K562 (cell line): ENCODE data around the gene KNDC1. TPM values are rescaled to one million over a fixed set of nuclear protein-coding genes. Genes with fewer than 3 reads are reported as not detected.

ENCODE experiments used
- ATF2 ChIP-seq: sonication (generic); formaldehyde crosslinking; IDR thresholded peaks from 2 replicates; pipeline ENCODE4 v1.8.1; 2022; ENCODE audit warnings: missing genetic modification reagents
- CREB3L1 ChIP-seq: fragments of 450-650 bp; IDR thresholded peaks from 2 replicates; pipeline ENCODE4 v1.6.1; 2014; ENCODE audit warnings: low read depth, mild to moderate bottlenecking, moderate library complexity, borderline replicate concordance
- DEAF1 ChIP-seq: fragments of 450-650 bp; formaldehyde crosslinking; IDR thresholded peaks from 2 replicates; pipeline ENCODE4 v1.4.0; 2020; ENCODE audit warnings: mild to moderate bottlenecking, moderate library complexity
- FOXJ3 ChIP-seq: sonication (generic); formaldehyde crosslinking; IDR thresholded peaks from 2 replicates; pipeline ENCODE4 v1.4.0; 2020; ENCODE audit warnings: mild to moderate bottlenecking, missing genetic modification reagents
- HBP1 ChIP-seq: fragments of 450-650 bp; formaldehyde crosslinking; IDR thresholded peaks from 2 replicates; pipeline ENCODE4 v1.4.0; 2022; ENCODE audit warnings: missing genetic modification characterization
- IFI16 ChIP-seq: fragments of 250-450 bp; sonication (Bioruptor Pico); IDR thresholded peaks from 2 replicates; pipeline ENCODE4 v2.1.2; 2022; ENCODE audit warnings: mild to moderate bottlenecking, inconsistent platforms
- KHSRP ChIP-seq: fragments of 450-650 bp; IDR thresholded peaks from 2 replicates; pipeline ENCODE4 v1.6.1; 2017
- MTF1 ChIP-seq: fragments of 250-450 bp; sonication (Bioruptor Pico); IDR thresholded peaks from 2 replicates; pipeline ENCODE4 v1.9.0; 2021; ENCODE audit warnings: moderate library complexity, mild to moderate bottlenecking, inconsistent platforms, borderline replicate concordance
- NFRKB ChIP-seq: fragments of 450-650 bp; IDR thresholded peaks from 2 replicates; pipeline ENCODE4 v1.6.1; 2016; ENCODE audit warnings: low read depth
- NR1H2 ChIP-seq: sonication (generic); formaldehyde crosslinking; IDR thresholded peaks from 2 replicates; pipeline ENCODE4 v1.4.0; 2020; ENCODE audit warnings: mild to moderate bottlenecking, missing genetic modification reagents
- RFX7 ChIP-seq: fragments of 250-450 bp; sonication (Bioruptor Pico); IDR thresholded peaks from 2 replicates; pipeline ENCODE4 v1.5.1; 2021; ENCODE audit warnings: mild to moderate bottlenecking
- SMAD2 ChIP-seq: fragments of 150-350 bp; IDR thresholded peaks from 2 replicates; pipeline ENCODE4 v1.6.1; 2014; ENCODE audit warnings: low read depth, mild to moderate bottlenecking, low read length
- SP1 ChIP-seq: sonication (generic); formaldehyde crosslinking; IDR thresholded peaks from 2 replicates; pipeline ENCODE4 v1.8.1; 2022; ENCODE audit warnings: mild to moderate bottlenecking, missing genetic modification reagents
- TCFL5 ChIP-seq: fragments of 250-450 bp; sonication (Bioruptor Pico); conservative IDR thresholded peaks from 2 replicates; pipeline ENCODE4 v1.6.1; 2021; ENCODE audit warnings: mild to moderate bottlenecking, moderate library complexity, matching md5 sums
- TEAD4 ChIP-seq, 2 experiments: sonication (generic) in 1 of 2; formaldehyde crosslinking in 1 of 2; IDR thresholded peaks; 2 replicates each; pipeline versions ENCODE4 v1.6.1 to v1.8.0; 2012 to 2022; ENCODE audit warnings: borderline replicate concordance in 1 of 2, inconsistent platforms in 1 of 2, low read length in 1 of 2, mild to moderate bottlenecking in 1 of 2, missing genetic modification reagents in 1 of 2
- U2AF2 ChIP-seq: fragments of 200-400 bp; formaldehyde crosslinking; optimal IDR thresholded peaks from 2 replicates; pipeline ENCODE3; 2017; ENCODE audit warnings: low read depth, mild to moderate bottlenecking, low read length
- VEZF1 ChIP-seq: fragments of 200-800 bp; sonication (Bioruptor generic); IDR thresholded peaks from 2 replicates; pipeline ENCODE4 v1.6.1; 2017; ENCODE audit warnings: missing genetic modification characterization, missing compliant biosample characterization
- polyA plus RNA-seq, 8 experiments: library from polyadenylated mRNA; depleted of rRNA in 4 of 8; stranded (reverse) in 5 of 8; unstranded in 3 of 8; fragments of >200 nt; fragmentation: Nextera tagmentation in 2 of 8; fragmentation: Illumina TruSeq in 1 of 8; extraction: Ambion mirVana in 2 of 8; extraction: Trizol in 1 of 8; gene quantifications; 2 replicates each; pipeline versions ENCODE4 v1.2.1 to v1.2.3, GENCODE V29; 2011 to 2014; ENCODE audit warnings: inconsistent platforms in 1 of 8, missing spikeins in 1 of 8
- total RNA-seq, 7 experiments: library from RNA; depleted of rRNA in 6 of 7; stranded (reverse); fragments of >200 nt in 6 of 7; fragmentation: Illumina TruSeq in 2 of 7; extraction: Trizol in 2 of 7; gene quantifications; 2 replicates each; pipeline versions ENCODE4 v1.2.1 to v1.2.3, GENCODE V29; 2011 to 2021; ENCODE audit warnings: low replicate concordance in 1 of 7
- TF ChIP-seq, protein P1 (sequence below): sonication (generic); formaldehyde crosslinking; IDR thresholded peaks from 2 replicates; pipeline ENCODE4 v1.8.0; 2022; ENCODE audit warnings: mild to moderate bottlenecking, missing genetic modification reagents
- TF ChIP-seq, protein P2 (sequence below): fragments of 450-650 bp; IDR thresholded peaks from 2 replicates; pipeline ENCODE4 v1.6.1; 2016; ENCODE audit warnings: missing biosample characterization, missing genetic modification characterization

The KNDC1 gene
- total and polyA plus RNA-seq, 9 of the 15 experiments (the other 6 are each of a cell fraction or from before 2014, with no cell fraction given) = 0.07 to 0.26 (median 0.11) TPM; not detected in 6

DNA sequence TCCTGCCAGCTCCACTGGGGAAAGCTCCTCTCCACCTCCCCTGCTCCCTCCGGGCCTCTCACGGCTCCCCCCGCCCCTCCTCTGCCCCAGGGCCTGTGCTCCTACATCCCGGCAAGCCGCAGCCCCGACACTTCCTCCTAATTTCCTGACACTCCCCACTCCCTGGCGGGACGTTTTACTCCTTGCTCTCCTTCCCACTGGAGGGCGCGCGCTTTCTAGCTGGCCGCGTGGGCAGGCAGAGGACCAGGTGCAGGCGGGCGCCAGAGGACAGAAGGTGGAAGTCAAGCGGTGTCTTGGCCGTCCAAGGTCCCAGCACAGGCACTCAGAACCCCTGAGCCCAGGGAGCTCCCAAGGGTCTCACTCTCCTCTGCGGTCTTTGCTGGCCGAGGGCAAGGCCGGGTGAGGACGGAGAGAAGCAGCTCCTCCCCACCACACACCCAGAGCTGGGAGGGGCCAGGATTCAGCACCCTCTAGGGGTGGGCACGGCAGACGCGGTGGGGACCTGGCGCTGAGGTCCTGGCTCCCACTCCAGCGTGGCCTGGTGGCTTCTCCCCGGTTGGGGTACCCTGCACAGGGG lies 97.6 kb downstream of the KNDC1 start (continued):
- TF ChIP-seq U2AF2 (no peak), NFRKB (no peak), HBP1 (no peak), FOXJ3 (CRISPR knock-in tag) (no peak), NR1H2 (CRISPR knock-in tag) (no peak), SP1 (CRISPR knock-in tag) (0 out of 2 replicates have a peak, but pooled peaks have one; percentile 53), TCFL5 (no peak), CREB3L1 (peak; percentile 34; the same call in 1 of the 2 replicates), VEZF1 (peak; percentile 70), KHSRP (no peak), MTF1 (no peak), DEAF1 (CRISPR knock-in tag) (no peak), RFX7 (no peak), IFI16 (CRISPR knock-in tag) (no peak), ATF2 (CRISPR knock-in tag) (no peak), SMAD2 (no peak), TEAD4 (IDR thresholded peaks at IDR 0.05; ENCODE audit: low read length) (0 out of 2 replicates have a peak, but pooled peaks have one; percentile 13), TEAD4 (CRISPR knock-in tag; IDR thresholded peaks at IDR 0.05; ENCODE audit: borderline replicate concordance) (no peak)
- TF ChIP-seq, protein P1, sequence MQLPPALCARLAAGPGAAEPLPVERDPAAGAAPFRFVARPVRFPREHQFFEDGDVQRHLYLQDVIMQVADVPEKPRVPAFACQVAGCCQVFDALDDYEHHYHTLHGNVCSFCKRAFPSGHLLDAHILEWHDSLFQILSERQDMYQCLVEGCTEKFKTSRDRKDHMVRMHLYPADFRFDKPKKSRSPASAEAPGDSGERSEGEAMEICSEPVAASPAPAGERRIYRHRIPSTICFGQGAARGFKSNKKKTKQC (CRISPR knock-in tag) = no peak
- TF ChIP-seq, protein P2, sequence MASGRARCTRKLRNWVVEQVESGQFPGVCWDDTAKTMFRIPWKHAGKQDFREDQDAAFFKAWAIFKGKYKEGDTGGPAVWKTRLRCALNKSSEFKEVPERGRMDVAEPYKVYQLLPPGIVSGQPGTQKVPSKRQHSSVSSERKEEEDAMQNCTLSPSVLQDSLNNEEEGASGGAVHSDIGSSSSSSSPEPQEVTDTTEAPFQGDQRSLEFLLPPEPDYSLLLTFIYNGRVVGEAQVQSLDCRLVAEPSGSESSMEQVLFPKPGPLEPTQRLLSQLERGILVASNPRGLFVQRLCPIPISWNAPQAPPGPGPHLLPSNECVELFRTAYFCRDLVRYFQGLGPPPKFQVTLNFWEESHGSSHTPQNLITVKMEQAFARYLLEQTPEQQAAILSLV = no peak
